Measurements from ENCODE around the gene OSBPL1A. TPM values are rescaled to one million over a fixed set of nuclear protein-coding genes. Genes with fewer than 3 reads are reported as not detected.

The OSBPL1A gene
- total RNA-seq, 2 donors from 2014 or later, result 29.7 to 36.9 TPM

DNA sequence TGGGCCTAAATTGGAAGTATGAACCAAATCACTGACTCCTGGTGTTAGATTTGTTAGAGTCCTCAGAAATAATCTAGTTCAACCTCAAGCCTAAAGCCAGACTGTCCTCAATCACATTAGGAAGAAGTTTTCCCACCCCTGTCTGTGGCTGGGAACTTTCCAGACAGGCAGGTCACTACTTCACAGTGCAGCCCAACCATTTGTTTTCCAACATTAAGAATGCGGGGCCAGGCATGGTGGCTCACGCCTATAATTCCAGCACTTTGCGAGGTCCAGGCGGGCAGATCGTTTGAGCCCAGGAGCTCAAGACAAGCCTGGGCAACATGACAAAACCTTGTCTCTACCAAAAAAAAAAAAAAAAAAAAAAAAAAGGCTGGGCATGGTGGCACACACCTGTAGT, 5.5 kb upstream of the OSBPL1A start:
- WGBS, 2 experiments (ENCODE audit: insufficient coverage in 1 of 2, insufficient read length in 1 of 2), result 87% methylated on average over 4 to 5 of the region's 5 CpGs

DNA sequence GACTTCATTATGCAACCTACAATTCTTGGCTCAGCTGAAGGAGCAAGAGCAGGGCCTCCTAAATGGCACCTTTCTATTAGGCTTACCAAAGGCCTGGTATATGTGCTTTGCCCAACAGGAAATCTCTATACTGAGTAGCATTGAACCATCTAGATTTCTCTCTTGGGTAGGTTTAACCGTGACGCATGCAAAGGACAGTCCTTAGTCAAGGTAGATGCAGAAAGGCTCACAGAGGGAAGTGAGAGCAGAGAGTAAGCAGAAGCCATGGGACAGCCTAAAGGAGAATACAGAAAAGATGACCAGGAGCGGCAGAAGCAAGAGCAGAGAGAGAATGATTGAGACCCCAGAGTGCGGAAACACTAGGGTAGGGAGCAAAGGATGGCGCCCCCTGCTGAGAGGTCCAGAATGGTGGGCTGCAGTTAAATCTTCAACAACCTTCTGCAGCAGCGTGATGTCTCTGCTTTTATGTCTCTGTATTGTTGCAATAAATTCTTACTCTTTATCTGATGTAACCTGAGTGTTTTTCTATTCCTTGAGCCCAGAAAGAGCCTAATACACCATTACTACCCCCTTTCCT, 4.7 kb upstream of the OSBPL1A start:
- Histone ChIP-seq H3K36me3 (ENCODE audit: control insufficient read depth, insufficient read depth, low read length) (no peaks in the 10 kb centered on the region), H3K27me3 (ENCODE audit: control insufficient read depth, insufficient read depth, low read length, poor library complexity, severe bottlenecking) (no peaks in the 10 kb centered on the region), H3K9me3 (ENCODE audit: control insufficient read depth, low read length) (peaks cover 10% of the 10 kb centered on the region), H3K9ac (ENCODE audit: extremely low read depth, low read length, poor library complexity, severe bottlenecking) (no peak overlapping the region), H3K27ac (ENCODE audit: low read depth, low read length) (no peak overlapping the region), H3K4me1 (ENCODE audit: control insufficient read depth, insufficient read depth, low read length) (no peaks in the 10 kb centered on the region), H3K4me3 (ENCODE audit: low read length) (no peak overlapping the region)
- Mint-ChIP-seq H3K27ac (no peak overlapping the region), H3K9me3 (peaks cover 14% of the 10 kb centered on the region), H3K36me3 (ENCODE audit: low read depth) (no peaks in the 10 kb centered on the region), H3K27me3 (ENCODE audit: insufficient read depth) (peaks cover 7% of the 10 kb centered on the region), H3K4me1 (peaks cover 19% of the 10 kb centered on the region), H3K4me3 (no peak overlapping the region)
- DNase-seq, result peak; percentile 70
- TF ChIP-seq CTCF (conservative IDR thresholded peaks at IDR 0.05), result peak; percentile 69
- 78 to 86% methylated on average over 5 to 6 of the region's 6 CpGs for WGBS, 2 experiments (ENCODE audit: insufficient coverage in 1 of 2, insufficient read length in 1 of 2)

More for the DNA sequence above, 5.5 kb upstream of the OSBPL1A start:
- peaks cover 10% of the 10 kb centered on the region for H3K9me3 ChIP-seq (ENCODE audit: control insufficient read depth, low read length)
- Mint-ChIP-seq H3K27ac (no peak overlapping the region), H3K27me3 (ENCODE audit: insufficient read depth) (peaks cover 7% of the 10 kb centered on the region), H3K36me3 (ENCODE audit: low read depth) (no peaks in the 10 kb centered on the region), H3K4me1 (peaks cover 17% of the 10 kb centered on the region), H3K9me3 (peaks cover 14% of the 10 kb centered on the region), H3K4me3 (no peak overlapping the region)
- H3K27me3 ChIP-seq (ENCODE audit: control insufficient read depth, insufficient read depth, low read length, poor library complexity, severe bottlenecking), result no peaks in the 10 kb centered on the region
- no peaks in the 10 kb centered on the region for H3K36me3 ChIP-seq (ENCODE audit: control insufficient read depth, insufficient read depth, low read length)
- H3K27ac ChIP-seq (ENCODE audit: low read depth, low read length), result no peak overlapping the region
- H3K4me3 ChIP-seq (ENCODE audit: low read length), result no peak overlapping the region
- no peak for DNase-seq
- no peaks in the 10 kb centered on the region for H3K4me1 ChIP-seq (ENCODE audit: control insufficient read depth, insufficient read depth, low read length)
- H3K9ac ChIP-seq (ENCODE audit: extremely low read depth, low read length, poor library complexity, severe bottlenecking), result no peak overlapping the region
- no peak for TF ChIP-seq CTCF (conservative IDR thresholded peaks at IDR 0.05)

DNA sequence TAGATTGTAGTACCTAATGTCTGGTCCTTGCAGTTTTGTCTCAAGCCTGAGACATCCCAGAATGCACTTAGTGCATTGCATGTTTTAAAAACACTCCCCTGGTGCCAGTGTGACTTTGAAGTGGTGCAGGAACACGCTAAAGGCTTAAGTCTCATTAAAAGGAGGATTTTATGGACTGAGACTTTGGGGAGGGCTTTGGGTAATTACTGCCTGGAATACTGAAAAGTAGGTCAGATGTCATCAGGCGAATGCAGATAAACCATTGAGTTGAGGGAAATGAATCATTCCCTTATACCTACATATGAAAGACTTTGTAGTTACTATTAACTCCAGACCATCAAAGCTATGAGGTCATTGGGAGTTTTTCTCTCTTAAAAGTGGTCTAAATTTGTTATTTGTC, 3.0 kb upstream of the OSBPL1A start:
- Mint-ChIP-seq H3K27me3 (ENCODE audit: insufficient read depth) (peaks cover 2% of the 10 kb centered on the region), H3K4me1 (peaks cover 23% of the 10 kb centered on the region), H3K27ac (no peak overlapping the region), H3K9me3 (peaks cover 7% of the 10 kb centered on the region), H3K36me3 (ENCODE audit: low read depth) (no peaks in the 10 kb centered on the region), H3K4me3 (no peak overlapping the region)
- Histone ChIP-seq H3K9ac (ENCODE audit: extremely low read depth, low read length, poor library complexity, severe bottlenecking) (no peak overlapping the region), H3K4me3 (ENCODE audit: low read length) (no peak overlapping the region), H3K9me3 (ENCODE audit: control insufficient read depth, low read length) (peaks cover 8% of the 10 kb centered on the region), H3K4me1 (ENCODE audit: control insufficient read depth, insufficient read depth, low read length) (no peaks in the 10 kb centered on the region), H3K27ac (ENCODE audit: low read depth, low read length) (no peak overlapping the region), H3K27me3 (ENCODE audit: control insufficient read depth, insufficient read depth, low read length, poor library complexity, severe bottlenecking) (no peaks in the 10 kb centered on the region), H3K36me3 (ENCODE audit: control insufficient read depth, insufficient read depth, low read length) (no peaks in the 10 kb centered on the region)
- 52 to 75% methylated on average over 1 of the region's 2 CpGs for WGBS, 2 experiments (ENCODE audit: insufficient coverage in 1 of 2, insufficient read length in 1 of 2)
- TF ChIP-seq CTCF (conservative IDR thresholded peaks at IDR 0.05), result no peak
- DNase-seq, result no peak
